Gastrocnemius medialis (tissue), 4 donors: ENCODE measurements around the gene ITIH3.

Experiments used
- CTCF ChIP-seq, 5 experiments: fragments of 450-650 bp in 3 of 5; fragments of 200-600 bp in 2 of 5; sonication (generic) in 2 of 5; IDR thresholded peaks in 4 of 5; conservative IDR thresholded peaks in 1 of 5; 1 replicate in 4 of 5; 2 replicates in 1 of 5; pipeline ENCODE4 v1.5.1; 2016 to 2019; ENCODE audit warnings: antibody characterized with exemption in 5 of 5, mild to moderate bottlenecking in 3 of 5, moderate library complexity in 3 of 5
- POLR2A ChIP-seq, 2 donors: fragments of 450-650 bp; IDR thresholded peaks; one replicate each; pipeline ENCODE4 v1.6.1; 2017; ENCODE audit warnings: antibody characterized with exemption in 2 of 2, mild to moderate bottlenecking in 2 of 2, moderate library complexity in 2 of 2

- TF ChIP-seq CTCF (IDR thresholded peaks at IDR 0.05 in 4 of 5, conservative IDR thresholded peaks at IDR 0.05 in 1 of 5) (no peak), POLR2A (IDR thresholded peaks at IDR 0.05) (no peak)
These were observed 35.4 kb downstream of the ITIH3 start for GRCh38 chr3:52829906-52830463.
